Retina (tissue), 1 donor: ENCODE measurements around the gene PRDM2.

Experiments used
- DNase-seq: peaks from one replicate; pipeline ENCODE4 v3.0.0-alpha.2; 2016

The PRDM2 gene

GRCh38 chr1:13737398-13737797 lies 37.4 kb downstream of the PRDM2 start:
- no peak for DNase-seq

- DNase-seq: no peak
Measured at GRCh38 chr1:13746342-13746741, 46.4 kb downstream of the PRDM2 start.

DNA sequence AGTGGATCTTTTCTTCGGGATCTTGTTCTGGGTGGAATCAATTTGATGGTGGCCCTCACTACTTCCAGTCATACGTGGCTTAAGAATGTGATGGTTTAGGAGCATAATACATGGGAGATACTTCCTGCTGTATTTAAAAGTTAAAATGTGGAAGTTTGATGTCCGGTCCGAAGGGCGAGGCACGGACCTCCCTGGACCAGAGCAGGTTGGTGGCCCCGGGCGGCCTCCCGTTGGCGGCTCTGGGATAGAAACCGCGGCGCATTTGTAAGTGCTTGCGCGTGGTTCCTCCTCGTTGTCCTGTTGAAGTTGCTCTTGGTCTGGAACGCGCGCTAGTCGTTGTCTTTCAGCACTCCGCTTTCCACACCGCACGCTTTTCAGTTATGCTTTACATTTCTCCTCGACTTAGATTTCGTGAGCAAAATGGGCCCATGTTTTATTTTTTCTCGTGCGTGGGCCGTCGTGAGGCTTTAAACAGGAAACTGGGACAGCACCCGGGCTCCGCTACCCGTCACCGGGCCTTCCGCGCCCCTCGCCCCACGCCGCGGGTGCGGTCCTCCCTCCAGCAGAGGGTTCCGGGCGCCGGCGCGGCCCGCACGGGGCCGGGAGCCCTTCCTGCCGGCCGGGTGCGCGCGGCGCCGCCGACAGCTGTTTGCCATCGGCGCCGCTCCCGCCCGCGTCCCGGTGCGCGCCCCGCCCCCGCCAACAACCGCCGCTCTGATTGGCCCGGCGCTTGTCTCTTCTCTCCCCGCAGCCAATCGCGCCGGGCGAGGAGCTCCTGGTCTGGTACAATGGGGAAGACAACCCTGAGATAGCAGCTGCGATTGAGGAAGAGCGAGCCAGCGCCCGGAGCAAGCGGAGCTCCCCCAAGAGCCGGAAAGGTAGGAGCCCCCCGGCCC lies 48.9 kb downstream of the PRDM2 start:
- DNase-seq: peak; percentile 94

DNA sequence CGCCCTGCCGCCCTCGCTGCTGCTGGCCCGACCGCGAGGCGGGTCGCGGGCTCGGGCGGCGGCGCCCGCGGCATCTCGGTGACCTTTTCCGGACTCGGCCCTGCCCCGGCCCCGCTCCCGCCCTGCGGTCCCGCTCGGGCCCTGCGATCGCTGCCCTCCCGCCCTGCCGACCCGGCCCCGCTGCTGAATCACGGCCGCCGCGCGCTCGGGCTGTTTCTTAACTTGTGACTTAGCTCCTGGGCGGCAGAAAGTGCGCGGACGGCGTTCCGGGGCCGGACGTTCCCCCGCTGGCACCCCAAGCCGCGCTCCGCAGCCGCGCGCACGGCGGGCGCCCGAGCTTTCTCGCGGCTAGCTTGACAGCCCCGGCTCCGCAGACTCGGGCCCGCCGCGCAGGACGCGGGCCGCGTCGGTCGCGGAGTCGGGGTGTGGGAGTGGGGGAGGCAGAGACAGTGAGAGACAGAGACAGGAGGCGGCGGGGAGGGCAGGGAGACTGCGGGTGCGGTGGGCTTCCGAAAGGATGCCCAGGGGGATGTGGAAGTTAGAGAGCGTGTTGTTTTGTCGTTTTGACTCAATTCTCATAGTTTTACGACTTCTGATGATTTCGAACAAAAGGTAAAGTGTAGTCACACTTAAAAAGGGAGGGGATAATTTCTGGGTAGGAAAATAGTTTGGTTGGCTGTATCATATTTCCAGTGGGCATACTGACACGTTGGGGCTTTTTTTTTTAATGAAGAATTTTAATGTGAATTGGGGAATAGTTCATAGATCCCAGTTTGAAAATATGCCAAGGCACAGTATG lies 49.8 kb downstream of the PRDM2 start:
- peak; percentile 75 for DNase-seq

- no peak for DNase-seq
Measured at GRCh38 chr1:13751458-13751871, 51.5 kb downstream of the PRDM2 start.

GRCh38 chr1:13751985-13752384 lies 52.0 kb downstream of the PRDM2 start:
- DNase-seq: no peak

DNA sequence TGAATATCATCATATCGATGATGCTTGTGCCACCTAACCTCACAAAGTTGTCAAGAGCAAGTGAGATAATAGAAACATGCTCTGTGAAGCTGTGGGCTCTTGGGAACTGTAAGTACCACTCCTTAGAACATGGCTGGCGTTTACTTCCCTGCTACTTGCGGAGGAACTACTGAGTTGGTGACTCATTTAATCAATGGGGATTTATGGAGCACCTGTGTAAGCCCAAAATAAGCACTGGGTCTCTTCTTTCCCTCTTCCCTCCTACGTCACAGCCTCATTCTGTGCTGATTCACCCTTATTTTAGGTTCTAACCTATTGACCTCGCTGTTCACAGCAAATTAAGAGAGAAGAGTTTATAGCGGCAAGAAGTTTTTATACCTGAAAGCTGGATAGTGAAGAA lies 52.9 kb downstream of the PRDM2 start:
- DNase-seq: no peak

GRCh38 chr1:13753636-13754402 lies 53.8 kb downstream of the PRDM2 start:
- no peak for DNase-seq

DNA sequence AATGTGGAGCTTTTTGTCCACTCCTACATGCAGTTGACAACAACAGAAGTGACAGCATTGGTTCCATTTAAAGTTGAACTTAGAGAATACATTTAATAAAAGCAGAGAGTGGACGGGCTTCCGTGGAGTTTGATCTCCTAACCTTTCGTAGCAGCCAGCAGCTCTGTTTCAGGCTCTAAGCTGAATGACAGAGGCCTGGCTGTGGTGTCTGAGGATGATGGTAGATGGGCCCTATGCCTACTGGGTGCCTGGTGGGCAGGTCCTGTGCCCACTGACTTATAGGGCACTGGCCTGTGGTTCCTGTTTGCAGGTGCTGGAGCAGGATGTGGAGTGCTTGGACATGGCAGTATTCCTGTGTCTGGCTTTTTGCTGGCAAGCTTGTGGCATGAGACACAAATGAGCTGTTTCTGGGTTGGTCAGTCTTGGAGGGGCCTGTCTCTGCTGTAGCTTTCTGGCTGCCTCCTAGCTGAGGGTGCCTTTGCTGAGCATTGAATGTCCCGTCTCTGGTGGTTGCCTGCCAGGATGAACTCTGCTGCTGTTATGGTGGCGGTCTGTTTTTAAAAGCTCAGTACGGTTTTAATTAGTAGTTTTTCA lies 54.6 kb downstream of the PRDM2 start:
- no peak for DNase-seq

GRCh38 chr1:13756557-13757315 lies 56.7 kb downstream of the PRDM2 start:
- DNase-seq: no peak

- no peak for DNase-seq
Measured at GRCh38 chr1:13757693-13758092, 57.7 kb downstream of the PRDM2 start.

DNA sequence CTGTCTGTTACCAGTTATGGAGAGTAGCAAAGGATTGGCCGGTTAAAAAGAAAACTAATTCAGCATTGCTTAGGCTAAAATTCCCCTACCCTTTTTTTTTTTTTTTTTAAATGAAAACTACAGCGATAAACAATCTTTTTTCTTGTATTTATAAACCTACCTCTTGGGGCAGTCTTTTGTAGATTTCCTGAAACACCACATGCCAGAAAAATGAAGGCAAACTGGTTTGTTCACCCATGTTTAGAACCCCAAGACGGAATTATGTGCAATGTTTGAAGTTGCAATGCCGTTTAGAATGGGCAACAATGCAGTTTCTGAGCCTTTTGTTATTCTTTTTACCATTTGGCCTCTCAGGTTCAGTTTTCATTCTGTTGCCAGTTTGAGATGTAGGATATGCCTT lies 59.1 kb downstream of the PRDM2 start:
- DNase-seq: no peak

DNA sequence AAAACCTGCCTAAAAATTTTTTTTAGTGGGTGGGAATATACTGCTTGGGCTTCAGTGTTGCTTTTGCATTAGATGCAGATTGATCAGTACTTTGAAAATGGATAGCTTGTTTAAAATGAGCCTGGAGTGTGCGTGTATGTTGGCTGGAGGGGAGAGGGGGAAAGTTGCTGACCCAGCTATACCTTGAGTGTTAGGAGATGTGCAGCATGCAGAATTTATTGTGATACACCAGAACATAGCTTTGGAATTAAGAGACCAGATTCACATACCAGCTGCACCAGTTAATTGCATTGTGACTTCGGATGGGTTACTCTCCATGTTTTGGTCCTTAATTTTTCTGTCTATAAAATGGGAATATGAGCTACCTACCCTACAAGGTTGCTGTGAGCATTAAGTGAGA lies 60.4 kb downstream of the PRDM2 start:
- DNase-seq: no peak

DNA sequence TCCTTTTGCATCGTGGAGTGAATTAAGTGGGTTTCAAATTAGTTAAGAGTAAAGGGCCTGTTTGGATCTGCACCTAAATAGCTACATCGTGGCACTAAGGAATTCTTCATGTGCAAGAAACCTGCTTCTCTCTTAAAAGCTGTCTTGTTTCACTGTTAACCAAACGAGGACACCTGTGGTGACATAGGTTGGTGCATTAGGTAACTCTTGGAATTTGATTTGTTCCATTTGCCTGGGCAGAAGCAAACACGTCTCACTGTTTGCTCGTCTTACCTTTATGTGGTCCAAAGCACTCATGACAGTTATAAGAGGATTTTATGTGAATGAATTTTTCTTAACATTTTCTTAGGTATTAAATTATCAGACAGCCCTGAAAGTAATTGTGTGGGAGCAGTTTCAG lies 60.9 kb downstream of the PRDM2 start:
- DNase-seq: no peak

GRCh38 chr1:13761883-13762282 lies 61.9 kb downstream of the PRDM2 start:
- no peak for DNase-seq

DNA sequence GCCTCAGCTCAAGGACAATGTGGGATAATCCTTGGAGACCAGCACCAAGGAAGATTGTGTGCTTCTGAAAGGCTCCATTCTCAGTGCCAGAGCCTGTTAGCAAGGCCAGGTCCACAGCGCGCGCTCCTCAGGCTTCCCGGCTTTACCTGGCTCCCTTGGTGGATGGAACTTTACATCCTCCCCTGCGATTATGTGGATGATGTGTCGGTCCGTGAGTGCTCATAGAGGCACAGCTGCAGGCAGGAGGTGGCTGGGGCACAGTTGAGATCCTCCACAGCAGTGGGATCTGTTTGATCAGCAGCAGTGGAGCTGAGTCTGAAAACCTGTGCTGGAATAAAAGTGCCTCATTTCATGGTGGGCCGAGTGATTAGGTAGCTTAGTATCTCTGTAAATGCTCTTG lies 62.7 kb downstream of the PRDM2 start:
- peak; percentile 35 for DNase-seq

- no peak for DNase-seq
Measured at GRCh38 chr1:13763222-13763621, 63.2 kb downstream of the PRDM2 start.

DNA sequence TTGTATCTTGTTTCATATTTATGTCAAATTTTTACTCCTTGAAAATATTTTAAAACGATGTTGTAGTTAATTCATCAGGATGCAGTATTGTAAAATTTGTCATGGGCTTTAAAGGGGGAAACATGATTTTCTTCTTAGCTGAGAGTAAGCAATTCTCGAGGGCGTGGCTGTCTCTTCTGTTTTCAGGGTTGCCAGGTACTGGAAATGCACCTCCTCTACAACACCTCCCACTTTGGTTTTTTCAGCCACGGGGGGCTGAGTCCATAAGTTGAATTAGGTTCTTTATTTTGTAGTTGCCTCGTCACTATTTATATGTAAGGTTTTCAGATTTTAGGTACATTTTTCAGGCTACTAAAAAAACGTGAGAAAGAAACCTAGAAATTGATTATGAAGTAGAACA lies 64.0 kb downstream of the PRDM2 start:
- DNase-seq: no peak

DNA sequence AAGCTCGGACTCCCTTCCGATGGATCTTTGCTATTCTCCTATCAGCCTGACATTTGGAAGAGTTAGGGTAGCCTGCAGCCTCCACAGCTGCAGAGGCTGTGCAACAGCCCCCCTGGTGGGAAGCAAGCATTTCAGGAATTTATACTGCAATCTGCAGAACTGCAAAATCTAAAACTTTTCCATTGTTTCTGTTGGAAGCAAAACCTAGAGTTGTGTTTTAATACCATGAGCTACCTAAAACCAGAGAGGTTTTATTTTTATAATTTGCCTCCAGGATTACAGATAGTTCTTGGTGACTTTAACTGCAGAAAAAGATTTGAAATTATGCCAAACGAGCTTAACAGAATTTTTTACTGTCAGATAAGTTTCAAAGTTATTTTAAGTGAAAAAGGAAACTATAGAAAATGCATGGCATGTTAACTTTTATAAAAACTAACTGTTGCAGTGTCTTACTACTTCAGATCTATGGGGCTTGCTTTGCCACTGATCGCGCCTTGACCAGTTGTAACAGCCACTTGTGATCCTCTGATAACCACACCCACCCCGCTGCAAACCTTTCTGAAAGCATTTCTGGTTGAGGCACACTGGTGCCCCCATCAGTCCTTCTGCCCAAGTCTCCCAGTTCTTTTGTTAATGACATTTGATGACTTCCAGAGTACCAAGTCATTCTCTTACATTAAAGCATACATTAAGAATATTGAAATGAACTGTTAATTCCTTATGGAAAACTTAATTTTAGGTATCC lies 64.8 kb downstream of the PRDM2 start:
- DNase-seq: no peak

DNA sequence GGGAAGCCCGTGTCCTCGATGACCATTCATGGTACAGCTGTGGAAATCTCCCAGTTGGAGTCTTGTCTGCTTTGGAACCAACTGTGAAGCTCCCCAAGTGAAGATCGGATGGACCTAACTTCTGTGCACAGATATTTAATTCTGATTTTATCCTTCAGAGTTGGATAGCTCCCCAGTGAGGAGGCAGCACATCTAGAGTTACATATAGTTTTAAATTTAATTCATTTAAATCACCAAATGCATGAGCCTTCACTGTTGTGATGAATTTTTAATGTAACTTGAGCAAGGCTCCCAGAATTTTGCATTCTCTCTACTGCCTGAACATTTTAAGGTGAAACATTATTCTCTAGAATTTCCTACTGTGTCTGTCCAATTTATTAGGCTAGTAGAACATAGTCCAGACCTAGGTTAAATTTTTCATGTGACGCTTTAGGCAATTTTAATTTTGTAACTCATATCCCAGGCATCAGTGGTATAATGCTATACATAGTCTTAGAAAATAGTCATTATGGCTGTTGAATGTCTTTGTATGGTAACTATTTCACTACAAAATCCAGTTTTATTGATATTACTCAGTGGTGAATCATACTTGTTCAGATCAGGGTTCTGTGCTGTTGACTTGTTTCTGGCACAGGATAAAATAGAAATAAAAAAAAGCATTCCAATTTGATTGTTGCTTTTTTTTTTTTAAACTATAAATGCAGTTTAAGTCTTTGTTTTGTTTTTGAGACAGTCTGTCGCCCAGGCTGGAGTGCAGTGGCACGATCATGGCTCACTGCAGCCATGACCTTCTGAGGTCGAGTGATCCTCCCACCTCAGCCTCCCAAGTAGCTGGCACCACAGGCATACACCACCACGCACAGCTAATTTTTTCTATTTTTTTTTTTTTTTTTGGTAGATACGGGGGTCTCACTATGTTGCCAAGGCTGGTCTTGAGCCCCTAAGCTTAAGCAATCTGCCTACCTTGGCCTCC lies 66.9 kb downstream of the PRDM2 start:
- no peak for DNase-seq
